NOMO-1 treated with dmso at 0.1 percent for 144 hours (cell line): ENCODE measurements around the gene KCNJ18.
"Not testable (repeated sequence)": the region's sequence is repeated elsewhere in the genome, so short reads cannot be mapped to it uniquely, and the experiment has no call there.

Experiments used
- DNase-seq: peaks from one replicate; lab custom pipeline; 2025; ENCODE audit not compliant: unreplicated experiment; lab: John Stamatoyannopoulos, UW

Gene KCNJ18

GRCh38 chr17:21691883-21692703 is at the start of gene KCNJ18:
TSS of gene KCNJ18 (plus strand) at chr17:21692523. CDS start at chr17:21702787, 10,264 bp downstream.
- DNase-seq, result not testable (repeated sequence)

GRCh38 chr17:21648125-21648524 is 44.2 kb upstream of the KCNJ18 start:
- DNase-seq, result not testable (repeated sequence)

- not testable (repeated sequence) for DNase-seq
Measured at GRCh38 chr17:21650043-21650442, 42.3 kb upstream of the KCNJ18 start.

GRCh38 chr17:21652049-21652448 is 40.3 kb upstream of the KCNJ18 start:
- DNase-seq, result not testable (repeated sequence)

GRCh38 chr17:21653211-21653610 is 39.1 kb upstream of the KCNJ18 start:
- not testable (repeated sequence) for DNase-seq

GRCh38 chr17:21656518-21657309 is 35.6 kb upstream of the KCNJ18 start:
- not testable (repeated sequence) for DNase-seq

- not testable (repeated sequence) for DNase-seq
Measured at GRCh38 chr17:21659635-21660034, 32.7 kb upstream of the KCNJ18 start.

GRCh38 chr17:21661455-21661854 is 30.9 kb upstream of the KCNJ18 start:
- not testable (repeated sequence) for DNase-seq

- not testable (repeated sequence) for DNase-seq
Measured at GRCh38 chr17:21663166-21663565, 29.2 kb upstream of the KCNJ18 start.

- DNase-seq, result not testable (repeated sequence)
Measured at GRCh38 chr17:21663614-21664474, 28.5 kb upstream of the KCNJ18 start.

- DNase-seq, result not testable (repeated sequence)
Measured at GRCh38 chr17:21665171-21665570, 27.2 kb upstream of the KCNJ18 start.

- not testable (repeated sequence) for DNase-seq
Measured at GRCh38 chr17:21665935-21666493, 26.3 kb upstream of the KCNJ18 start.

- DNase-seq, result not testable (repeated sequence)
Measured at GRCh38 chr17:21666711-21667412, 25.5 kb upstream of the KCNJ18 start.

- not testable (repeated sequence) for DNase-seq
Measured at GRCh38 chr17:21667413-21668117, 24.8 kb upstream of the KCNJ18 start.

GRCh38 chr17:21668118-21668488 is 24.2 kb upstream of the KCNJ18 start:
- DNase-seq, result not testable (repeated sequence)

- not testable (repeated sequence) for DNase-seq
Measured at GRCh38 chr17:21668746-21669508, 23.4 kb upstream of the KCNJ18 start.

GRCh38 chr17:21669616-21670360 is 22.5 kb upstream of the KCNJ18 start:
- DNase-seq, result not testable (repeated sequence)
